GM18511 (cell line): ENCODE results near the gene TSKS.
"Not testable (repeated sequence)": the region's sequence is repeated elsewhere in the genome, so short reads cannot be mapped to it uniquely, and the experiment has no call there.

Experiments used
- ATAC-seq: cut with Tn5 transposase; IDR thresholded peaks from one replicate; pipeline ENCODE4 v1.9.1; 2021; ENCODE audit warnings: mild to moderate bottlenecking, moderate library complexity; ENCODE audit not compliant: unreplicated experiment

Gene TSKS

DNA sequence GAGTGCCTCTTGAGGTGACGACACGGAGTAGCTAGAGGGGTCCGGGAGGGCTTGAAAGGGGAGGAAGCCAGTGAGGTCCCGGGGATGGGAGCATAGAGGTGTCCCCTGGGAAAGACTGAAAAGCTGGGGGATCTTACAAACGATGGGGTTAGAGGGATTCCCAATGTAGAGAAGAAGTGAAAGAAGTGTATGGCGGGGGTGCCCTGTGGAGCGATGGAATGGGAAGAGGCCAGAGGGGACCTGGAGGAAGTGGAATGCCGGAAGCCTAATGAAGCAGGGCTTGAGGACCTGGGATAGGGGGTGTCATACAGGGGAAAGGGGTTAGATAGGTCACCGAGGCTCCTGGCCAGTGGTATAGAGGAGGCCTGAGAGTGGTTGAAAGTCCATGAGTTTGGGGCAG is 4.3 kb upstream of the TSKS start:
- ATAC-seq, result no peak

DNA sequence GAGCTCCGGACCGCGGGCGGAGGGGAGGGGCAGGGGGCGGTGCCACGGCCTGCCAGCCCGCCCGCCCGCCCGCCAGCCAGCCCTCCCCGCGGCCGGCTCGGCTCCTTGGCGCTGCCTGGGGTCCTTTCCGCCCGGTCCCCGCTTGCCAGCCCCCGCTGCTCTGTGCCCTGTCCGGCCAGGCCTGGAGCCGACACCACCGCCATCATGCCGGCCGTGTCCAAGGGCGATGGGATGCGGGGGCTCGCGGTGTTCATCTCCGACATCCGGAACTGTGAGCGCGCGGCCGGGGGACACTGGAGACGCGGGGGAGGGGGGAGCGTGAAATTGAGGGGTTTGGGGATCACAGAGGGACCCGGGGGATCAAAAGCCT is 3.8 kb upstream of the TSKS start, which contains the start of gene AP2A1:
Gene AP2A1 (plus strand): TSS at position 72 of the 370 bp plus-strand sequence. CDS start 133 bp downstream, at position 205.
- peak; percentile 5 for ATAC-seq

DNA sequence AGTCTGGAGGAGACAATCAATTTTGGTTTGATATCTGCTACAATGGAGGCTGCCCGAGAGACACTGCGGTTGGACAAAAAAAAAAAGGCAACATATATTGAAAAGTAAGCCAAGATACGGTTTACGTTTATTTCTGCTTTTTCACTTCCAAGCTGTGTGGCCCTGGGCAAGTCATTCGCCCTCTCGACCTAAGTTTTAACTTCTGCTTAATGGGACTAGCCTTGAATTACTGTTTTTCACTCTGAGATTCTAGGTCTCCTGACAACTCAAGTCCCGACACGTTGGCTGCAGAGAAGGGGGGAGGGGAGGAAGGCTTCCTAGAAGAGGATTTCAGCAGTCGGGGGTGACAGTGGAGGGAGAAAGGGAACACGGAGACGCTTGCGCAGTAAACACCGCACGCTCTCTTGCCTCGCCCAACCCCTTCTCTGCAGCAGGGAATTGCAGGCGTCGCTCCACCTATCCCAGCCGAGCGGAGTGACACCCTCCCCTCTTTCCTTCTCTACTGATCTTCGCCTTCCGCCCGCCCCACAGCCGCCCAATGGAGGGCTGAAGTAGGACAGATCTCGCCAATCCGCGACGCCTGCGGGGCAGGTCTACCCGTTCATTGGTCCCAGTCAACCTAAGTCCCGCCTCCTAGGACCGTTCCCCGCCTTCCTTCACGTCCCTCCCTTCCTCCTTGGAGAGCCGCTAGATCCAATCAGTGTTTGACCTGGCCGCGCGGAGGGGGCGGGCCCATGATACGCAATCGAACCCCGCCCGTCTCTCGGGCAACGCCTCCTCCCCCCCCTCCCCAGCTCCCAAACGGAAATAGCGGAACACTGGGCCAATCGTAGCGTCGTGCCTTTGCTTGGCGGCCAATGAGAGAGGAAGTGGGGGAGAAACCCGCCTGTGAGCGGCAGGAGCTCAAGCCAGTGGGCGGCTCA is 3.2 kb upstream of the TSKS start:
- peak; percentile 95 for ATAC-seq

- ATAC-seq, result no peak
These were observed 1.2 kb upstream of the TSKS start for GRCh38 chr19:49764341-49764740.

- ATAC-seq, result no peak
These were observed 1.3 kb downstream of the TSKS start for GRCh38 chr19:49761625-49762311.

- ATAC-seq, result no peak
These were observed 1.9 kb downstream of the TSKS start for GRCh38 chr19:49761249-49761624.

DNA sequence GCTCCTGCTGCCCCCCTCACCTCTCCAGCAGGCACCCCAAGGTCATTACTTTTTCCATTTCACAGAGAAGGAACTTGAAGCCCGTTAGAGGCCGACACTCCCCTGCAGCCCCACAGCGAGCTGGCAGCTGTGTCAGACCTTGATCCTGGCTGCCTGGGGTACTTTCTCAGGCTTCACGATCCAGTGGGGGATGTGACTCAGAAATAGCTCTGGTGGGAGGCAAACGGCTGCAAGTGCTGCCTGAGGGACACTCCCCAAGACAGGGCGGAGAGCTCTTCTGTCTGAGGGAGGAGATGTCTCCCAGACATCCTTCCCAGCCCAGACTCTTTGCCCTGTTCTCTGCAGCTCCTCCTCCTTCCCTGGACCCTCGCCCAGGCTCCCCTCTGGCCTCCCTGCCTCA is 4.8 kb downstream of the TSKS start:
- no peak for ATAC-seq

GRCh38 chr19:49755956-49756355 is 7.2 kb downstream of the TSKS start:
- ATAC-seq, result no peak

DNA sequence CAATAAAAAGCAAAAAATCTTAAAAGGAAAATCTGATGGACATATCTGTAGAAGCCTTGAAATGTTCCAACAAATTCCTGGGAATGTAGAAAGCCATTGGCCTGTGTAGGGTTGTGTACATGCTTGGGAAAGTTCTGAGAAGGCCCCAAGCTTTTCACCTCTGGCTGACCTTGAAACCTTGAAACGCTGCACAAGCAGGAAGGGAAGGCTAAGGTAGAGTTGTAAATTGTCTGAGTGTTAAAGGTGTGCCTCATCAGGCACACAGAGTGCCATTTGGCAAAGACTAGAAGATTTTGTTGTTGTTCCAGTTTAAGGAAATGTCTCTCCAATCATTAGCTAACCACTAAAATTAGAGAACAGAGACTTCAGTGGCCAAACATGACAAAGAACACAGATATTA is 10.4 kb downstream of the TSKS start:
- ATAC-seq, result no peak

GRCh38 chr19:49749771-49750170 is 13.3 kb downstream of the TSKS start:
- ATAC-seq, result no peak

GRCh38 chr19:49749055-49749716 is 13.9 kb downstream of the TSKS start:
- ATAC-seq, result no peak

- ATAC-seq, result no peak
These were observed 16.7 kb downstream of the TSKS start for GRCh38 chr19:49746206-49746958.

DNA sequence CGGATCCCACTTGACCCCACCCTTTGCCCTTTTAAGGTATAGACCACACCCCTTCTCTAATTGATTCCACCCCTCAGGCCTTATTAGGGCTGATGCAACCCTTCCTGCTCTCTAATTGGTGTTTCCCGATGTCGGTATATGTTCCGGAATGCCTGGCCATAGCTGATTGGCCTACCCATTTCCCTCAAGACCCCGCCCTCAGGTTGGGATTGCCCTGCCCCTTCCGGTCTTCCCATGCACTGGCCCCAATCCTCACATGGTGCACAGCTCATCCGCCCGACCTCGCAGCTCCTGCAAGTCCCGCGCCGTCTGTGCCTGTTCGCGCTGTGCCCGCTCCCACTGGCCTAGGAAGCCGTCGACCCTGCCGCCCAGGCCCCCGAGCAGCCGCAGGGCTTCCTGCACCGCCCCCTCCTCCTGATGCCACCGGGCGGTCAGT is 18.1 kb downstream of the TSKS start:
- no peak for ATAC-seq

DNA sequence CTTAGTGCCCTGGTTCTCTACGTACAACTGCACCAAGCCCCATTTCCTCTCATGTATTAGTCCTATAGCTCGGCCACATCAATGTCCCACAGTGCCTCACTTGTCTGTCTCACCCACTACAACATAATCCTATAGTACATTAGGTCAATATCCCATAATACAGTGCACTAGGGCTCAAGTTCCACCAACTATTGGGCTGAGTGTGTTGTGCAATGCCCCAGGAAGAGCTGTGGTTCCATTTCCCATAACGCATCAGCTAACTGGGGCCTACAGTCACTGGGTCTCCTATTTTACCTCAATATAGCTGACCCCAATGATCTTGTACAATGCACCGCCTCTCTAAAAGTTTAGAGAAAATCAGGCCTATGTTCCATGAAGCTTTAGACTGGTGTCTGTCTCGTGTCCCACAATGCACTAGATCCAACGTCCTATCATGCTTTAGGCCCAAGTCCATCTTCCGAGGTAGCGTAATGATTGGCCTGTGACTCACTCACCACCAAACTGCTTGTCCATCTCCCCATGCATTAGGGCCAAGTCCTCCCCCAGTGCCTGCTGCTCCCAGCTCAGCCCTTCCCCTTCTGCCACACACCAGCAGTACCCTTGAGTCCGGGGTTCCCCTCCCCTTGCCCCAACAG is 21.8 kb downstream of the TSKS start:
- ATAC-seq, result no peak

GRCh38 chr19:49739933-49740332 is 23.2 kb downstream of the TSKS start:
- no peak for ATAC-seq

DNA sequence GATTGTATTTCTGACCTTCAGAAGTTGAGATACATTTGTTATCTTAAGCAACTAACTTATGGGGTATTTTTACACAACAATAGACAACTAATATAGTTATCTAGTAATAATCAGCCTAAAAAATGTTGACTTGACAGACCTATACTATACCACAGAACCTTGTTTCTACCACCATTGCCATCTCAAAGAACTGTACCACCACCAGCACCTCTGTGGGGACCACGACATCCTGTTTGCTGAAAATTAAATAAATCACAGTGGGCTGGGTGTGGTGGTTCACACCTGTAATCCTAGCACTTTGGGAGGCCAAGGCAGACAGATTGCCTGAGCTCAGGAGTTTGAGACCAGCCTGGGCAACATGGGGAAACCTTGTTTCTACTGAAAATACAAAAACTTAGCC is 24.0 kb downstream of the TSKS start:
- ATAC-seq, result no peak

GRCh38 chr19:49738268-49738667 is 24.8 kb downstream of the TSKS start:
- no peak for ATAC-seq

DNA sequence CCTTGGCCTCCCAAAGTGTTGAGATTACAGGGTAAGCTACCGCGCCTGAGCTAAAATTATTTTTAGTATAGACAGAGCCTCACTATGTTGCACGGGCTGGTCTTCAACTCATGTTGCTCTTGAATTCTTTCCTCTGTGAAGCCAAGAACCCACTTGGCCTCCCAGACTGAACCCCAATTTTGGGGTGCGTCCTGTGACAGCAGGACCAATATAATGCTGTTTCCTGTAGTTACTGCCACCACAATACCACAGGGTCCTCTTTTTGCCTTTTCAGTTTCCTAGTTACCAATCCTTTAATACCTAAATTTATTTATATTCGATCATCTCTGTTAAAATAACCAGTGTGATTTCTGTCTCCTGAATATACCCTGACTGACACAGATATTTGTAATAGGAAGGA is 32.9 kb downstream of the TSKS start:
- no peak for ATAC-seq

DNA sequence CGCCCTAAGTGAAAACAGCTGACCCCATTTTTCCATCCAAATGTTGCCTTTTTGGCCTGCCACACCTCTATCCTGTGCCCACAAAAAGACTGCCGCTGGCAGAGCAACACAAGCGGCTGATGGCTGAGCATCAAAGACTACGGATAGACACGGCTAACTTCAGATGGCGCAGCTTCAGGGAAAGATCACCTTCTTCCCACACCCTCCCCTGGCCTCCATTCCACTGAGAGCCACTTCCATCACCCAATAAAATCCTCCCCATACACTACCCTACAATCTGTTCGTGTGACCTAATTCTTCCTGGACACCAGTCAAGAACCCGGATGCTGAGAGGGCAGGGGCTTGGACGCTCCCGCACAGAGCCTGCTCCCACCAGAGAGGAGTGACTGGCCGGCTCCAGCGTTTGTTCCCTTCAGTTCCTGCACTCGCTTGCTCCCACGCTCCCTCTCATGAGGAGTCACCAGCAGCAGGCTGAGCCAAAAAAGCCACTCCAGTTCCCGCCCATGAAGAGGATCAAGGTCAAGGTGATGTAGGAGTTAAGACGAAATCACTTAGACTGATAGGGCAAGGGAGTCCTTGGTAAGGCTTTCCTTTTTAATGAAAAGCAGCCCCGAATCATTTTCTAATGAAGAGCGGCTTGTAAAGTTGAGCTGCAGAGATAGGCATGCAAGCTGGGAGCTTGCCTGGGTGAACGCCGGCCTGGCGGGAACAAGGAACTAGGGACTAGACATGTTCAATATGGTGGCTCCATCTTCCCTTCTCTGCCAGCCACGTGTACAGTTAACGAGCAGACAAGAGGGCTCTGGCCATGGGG is 35.7 kb downstream of the TSKS start:
- ATAC-seq, result no peak

DNA sequence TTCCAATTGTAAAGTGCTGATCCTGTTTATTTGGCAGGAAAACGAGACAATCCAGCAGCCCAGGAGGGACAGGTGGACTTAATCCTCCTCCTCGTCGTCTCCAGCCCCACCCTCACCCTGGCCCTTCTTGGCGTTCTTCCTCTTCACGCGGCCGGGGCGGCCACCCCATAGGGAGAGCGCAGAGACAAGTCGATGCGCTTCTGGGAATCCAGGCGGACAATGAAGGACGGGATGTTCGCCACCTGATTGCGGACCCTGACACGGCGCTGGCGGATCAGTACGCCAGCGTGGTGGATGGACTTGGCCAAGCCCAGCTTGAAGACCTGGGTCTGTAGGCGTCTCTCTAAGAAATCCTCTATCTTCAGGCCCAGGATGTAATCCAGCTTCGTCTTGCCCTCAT is 43.7 kb downstream of the TSKS start:
- ATAC-seq, result not testable (repeated sequence)
